Stimulated activated CD4-positive, alpha-beta T cell treated with anti-CD3 and anti-CD28 coated beads, Interleukin-12 subunit alpha, Interleukin-12 subunit beta, amount 100 ng/mL, for 48 hours (primary cell): Measurements from ENCODE around the gene RLN1.
"Not testable (repeated sequence)": the region's sequence is repeated elsewhere in the genome, so short reads cannot be mapped to it uniquely, and the experiment has no call there.

ENCODE experiments used
- DNase-seq, 3 donors: peaks; one replicate each; pipeline ENCODE4 v3.0.0-alpha.2; 2020; ENCODE audit warnings: low read depth in 2 of 3, low spot score in 1 of 3

The RLN1 gene, protein sequence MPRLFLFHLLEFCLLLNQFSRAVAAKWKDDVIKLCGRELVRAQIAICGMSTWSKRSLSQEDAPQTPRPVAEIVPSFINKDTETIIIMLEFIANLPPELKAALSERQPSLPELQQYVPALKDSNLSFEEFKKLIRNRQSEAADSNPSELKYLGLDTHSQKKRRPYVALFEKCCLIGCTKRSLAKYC

DNA sequence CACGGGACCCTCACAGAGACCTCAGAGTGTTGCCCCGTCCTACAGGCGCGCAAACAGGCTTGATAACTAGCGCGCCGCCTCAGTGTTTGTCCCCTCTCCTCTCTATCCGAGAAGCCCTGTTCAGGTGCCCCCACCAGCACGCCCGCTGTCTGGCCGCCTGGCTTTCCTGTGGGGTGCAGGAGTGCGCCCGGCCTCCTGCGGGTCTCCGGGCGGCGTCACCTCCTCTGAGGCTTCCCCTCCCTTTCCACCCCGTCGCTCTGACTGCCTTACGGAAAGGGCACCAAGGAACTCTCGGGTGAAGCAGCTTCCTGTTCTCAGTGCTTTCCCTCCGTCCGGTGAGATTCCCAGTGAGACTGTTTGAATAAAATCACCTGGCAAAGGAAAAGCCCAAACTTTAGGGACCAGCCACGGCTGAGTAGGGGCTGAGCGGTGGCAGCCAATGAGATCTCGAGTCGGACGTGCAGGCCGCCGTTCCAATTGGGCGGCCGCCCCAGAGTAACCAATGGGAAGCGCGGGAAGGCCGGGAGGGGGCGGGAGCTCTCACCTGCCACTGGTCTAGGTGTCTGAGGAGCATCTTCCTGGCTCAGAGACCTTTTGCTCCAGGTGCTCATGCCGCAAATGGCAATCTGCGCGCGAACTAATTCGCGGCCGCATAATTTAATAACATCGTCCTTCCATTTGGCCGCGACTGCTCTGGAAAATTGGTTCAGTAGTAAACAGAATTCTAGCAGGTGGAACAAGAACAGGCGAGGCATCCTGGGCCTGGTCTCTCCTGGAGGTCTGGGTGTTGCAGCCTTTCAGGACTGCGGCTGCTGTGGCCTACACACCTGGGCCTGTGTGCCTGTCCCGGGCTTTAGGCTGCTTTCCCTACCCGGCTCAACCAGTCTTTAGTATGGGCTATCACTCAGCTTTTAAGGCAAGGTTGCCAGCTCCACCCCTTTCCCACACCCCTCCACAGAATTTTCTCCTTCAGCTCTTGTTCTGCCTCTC, at the start of gene RLN1:
TSS of gene RLN1 (minus strand) at position 885 of the 990 bp plus-strand sequence. CDS start at position 755, 130 bp downstream.
- not testable (repeated sequence) for DNase-seq

DNA sequence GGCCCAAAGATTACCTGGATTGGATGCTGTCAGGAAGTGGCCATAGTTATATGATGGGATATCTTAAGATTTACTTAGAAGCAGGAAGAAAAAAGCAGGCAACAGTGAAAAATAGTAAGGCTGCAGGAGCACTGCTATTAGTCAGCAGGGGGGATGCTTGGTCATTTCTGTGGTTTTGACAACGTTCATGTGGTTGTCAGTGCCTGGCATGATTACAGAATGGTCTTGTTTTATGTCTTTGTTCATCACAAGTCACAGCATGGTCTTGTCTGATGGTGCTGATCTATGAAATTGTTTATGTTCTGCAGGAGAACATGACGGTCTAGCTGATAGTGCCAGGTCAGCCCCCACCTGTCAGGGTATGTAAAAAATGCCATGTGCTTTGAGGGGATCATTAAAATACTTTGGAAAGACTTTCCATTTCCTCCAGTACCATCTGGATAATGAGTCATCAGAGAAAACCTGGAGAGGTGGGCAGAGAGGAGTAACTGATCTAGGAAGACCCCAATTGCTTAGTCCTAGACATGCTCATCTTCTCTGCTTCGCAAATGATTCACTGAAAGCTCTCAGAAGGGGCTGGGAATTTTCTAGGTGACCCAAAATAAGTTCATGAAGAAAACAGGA, 49.5 kb upstream of the RLN1 start:
- DNase-seq = peak in 1 of 3 donors; percentile 12

DNA sequence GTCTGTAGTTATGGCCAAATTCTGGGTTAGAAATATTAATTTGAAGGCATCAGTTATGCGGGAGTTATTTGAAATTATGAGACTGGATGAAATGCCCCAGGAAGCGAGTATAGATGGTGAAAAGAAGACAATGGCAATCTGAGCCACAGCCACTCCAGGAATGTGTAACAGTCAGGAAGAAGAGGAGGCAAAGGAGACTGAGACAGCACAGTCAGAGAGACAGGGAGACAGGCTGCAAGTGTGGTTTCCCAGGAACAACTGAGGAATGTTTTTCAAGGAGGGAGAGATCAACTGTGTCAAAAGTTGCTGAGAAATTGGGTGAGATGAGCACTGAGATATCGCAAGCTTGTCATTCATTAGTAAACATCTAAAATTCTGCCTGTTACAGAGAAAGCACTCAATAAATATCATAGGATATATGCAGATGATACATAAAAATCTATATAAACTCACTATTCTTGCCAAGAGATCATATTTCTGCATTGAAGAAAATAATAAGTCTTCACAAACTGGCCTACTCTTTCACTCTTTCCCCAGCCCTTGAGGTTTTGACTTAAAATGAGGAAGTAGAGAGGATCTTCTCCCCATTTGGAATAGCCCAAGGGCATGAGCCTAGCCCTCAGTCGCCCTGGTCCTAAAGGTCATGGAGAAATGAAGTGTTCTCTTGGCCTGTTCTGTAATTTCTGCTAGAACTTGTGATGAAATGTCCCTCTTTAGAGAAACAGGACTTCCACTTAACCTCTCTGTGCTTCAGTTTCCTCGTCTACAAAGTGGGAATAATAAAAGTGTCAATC, 48.5 kb upstream of the RLN1 start:
- DNase-seq = no peak

DNA sequence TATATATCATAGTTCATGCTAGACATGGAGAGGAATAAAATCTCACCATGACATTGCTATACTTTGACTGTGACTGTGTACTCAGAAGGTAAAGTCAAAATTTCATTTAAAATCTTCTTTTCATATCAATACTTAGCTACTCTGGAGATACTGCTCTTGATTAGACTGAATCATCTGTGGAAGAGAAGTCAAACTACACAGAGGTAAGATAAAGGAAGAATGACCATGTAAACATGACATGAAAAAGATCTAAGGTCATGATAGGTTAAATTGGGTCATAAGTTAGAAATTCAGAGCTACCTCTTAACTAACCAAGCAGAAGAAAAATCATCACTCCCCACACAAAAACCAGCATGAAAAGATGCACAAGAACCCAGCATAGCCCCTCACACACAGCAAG, 44.8 kb upstream of the RLN1 start:
- DNase-seq = no peak

DNA sequence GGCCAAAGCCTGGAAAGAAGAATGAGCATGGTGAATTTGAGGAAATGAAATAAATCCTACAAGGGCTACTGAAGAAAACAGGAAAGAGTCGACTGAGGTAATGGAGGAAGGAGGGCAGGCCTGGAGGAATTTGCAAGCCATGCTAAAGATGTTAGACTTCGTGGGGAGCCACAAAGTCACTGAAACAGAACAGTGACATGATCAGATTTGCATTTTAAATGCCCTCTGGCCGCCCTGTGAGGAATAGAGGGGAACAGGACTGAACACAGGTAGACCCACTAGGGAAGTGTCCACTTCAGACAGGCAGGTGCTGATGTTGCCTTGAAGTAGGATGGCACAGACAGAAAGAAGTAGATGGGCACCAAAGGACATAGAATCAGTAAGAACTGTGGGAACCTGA, 42.8 kb upstream of the RLN1 start:
- no peak for DNase-seq

DNA sequence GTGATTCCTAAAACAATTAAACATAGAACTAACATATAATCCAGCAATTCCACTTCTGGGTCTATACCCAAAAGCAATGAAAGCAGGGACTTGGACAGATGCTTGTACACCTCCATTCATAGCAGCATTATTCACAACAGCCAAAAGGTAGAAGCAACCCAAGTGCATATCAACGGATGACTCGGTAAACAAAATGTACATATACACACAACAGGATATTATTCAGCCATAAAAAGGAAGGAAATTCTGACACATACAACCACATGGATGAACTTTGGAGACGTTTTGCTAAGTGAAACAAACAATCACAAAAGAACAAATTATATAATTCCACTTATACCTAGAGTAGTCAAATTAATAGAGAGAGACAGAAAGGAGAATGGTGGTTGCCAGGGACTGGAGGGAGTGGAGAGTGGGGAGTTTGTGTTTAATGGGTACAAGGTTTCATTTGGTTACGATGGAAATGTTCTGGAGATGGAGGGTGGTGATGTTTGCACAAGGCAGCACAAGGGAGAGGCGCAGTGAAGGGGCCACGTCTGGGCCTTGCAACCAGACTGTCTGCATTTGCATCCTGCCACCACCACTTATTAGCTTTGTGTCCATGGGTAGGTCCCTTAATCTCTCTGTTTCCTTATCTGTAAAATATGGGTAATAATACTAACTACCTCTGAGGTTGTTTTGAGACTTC, 36.3 kb upstream of the RLN1 start:
- DNase-seq = no peak

DNA sequence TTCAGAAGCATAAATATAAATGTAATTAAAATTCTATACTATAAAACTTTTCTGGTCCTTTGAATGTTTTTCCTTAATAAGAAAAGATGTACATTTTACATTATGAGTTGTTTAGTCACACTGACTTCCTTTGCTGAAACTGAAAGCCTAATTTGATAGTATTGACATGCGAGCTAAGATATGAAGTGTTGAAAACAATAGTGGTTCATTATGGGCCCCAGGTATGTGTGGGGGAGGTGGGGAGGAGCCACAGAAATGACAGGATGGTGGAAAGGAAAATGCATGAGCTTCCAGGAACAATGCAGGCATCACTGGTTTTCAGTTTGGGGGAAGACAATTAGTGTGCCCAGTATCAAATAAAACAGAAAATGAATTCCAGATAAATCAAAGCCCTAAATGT, 35.4 kb upstream of the RLN1 start:
- DNase-seq = peak; percentile 14 to 42 (median 37)

DNA sequence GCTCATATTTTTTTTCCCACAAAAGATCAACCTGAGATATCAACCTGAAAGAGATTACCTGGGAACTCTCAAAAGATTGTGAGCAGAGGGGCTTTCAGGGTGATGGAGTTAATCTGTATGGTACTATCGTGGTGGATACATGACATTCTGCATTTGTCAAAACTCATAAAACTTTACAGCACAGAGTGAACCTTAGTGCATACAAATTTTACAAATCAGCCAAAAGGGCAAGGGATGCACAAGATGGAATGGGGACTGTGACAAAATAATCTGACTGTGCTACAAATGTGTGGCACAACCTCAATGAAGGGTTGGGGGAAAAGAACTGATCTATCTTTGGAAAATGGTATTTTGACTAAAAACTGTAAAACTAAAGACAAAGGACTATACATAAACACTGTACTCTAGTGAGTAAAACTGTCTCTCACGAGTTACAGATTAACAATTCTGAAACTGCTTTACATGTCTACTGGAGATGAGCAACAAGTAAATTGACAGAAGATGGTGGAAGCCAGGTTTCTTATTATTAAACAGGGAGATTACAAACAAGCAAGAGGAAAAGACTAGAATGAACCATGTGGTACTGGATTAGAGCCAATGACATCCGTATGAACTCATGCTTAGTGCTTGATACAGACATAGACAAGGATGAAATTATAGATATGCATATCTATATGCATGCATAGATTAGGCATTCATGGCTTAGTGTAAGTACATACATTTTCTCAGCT, 24.8 kb upstream of the RLN1 start:
- no peak for DNase-seq

DNA sequence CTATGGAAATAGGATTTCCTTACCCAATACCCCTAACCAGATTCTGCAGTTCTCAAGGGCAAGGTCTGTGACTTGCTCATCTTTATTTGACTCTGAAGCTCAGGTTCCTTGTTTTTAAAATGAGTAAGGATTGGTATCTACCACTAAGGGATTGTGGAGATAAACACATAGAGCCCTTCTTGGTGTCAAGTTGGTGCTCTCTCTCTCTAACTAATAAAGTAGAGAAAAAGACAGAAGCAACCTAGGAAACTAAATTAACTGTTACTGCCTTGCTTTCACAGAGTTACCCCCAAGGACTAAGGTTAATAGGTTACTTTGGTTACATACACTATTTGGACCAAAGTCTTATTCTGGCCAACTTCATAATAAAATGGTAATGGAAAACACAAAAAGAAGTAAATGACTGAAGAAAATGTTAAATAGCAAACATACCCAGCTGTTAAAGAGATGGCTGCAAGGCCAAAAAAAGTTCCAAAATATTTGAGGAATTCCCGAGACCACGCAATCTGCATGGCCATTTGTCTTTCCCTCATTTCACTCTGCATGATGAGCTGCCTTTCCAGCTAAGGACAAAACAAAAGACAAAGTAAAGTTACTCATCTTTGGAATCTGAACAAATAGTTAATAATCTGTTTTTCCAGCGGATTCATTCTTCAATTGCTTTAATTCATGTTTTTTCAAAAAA, 21.8 kb upstream of the RLN1 start:
- DNase-seq = no peak

DNA sequence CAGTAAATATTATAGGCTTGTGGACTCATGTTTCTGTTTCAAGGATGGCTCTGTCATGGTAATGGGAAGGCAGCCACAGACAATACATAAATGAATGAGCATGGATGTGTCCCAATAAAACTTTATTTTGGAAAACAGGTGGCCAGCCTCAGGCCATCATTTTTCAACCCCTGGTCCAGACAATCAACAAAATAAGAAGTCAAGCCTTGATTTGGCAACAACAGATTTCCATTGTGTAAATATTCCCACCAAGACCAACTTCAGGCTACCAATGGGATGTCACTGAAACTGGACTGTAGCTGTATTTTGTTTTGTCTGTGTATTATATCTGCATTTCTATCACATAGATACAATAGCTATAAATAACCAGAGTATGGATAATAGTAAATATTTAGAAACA, 20.7 kb upstream of the RLN1 start:
- no peak for DNase-seq

DNA sequence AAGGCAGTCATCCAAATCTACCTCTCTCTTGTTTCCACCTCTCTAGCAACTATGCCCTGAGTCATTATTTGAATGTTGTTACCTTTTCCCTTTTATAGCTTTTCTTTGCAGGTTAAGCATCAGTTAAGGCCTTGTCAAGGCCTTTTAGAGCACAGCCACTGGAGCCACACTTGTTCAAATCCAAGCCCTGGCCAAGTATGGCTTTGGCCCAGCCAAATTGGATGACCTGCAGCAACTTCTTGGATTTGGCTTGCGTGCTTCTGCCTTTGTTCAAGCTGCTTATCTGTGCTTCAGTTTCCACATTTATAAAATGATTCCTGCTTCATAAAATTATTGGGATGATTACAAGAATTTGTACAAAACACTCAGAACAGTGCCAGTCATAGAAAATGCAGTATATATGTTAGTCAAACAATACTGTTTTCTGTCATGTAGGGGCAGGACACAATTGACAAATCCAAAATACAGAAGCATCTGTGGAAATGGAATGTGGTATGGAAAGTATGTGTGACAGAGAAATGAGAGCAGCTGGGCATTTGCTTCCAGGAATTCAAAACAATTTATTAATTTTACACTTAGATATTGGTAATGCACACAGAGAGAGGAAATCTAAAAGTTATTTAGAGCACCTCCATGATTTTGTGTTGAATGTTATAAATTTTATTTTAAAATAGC, 17.9 kb upstream of the RLN1 start:
- DNase-seq = no peak

DNA sequence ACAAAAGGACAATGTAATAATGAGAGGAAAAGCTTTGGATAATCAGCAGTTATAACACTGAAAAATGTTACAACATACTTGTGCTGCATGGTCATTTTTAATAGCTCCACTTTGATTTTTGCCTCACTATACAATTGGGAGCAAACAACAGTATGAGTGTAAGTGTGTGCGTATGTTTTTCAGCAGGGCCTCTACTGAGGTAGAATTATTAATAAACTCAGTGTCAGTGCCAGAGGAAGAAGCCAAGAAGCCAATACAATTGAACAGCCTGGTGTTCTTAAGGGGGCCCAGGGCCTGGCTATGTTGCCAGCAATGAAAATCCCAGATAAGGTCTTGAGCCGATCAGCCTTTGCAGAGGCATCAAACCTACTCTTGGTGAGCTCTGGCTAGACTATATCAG, 16.1 kb upstream of the RLN1 start:
- DNase-seq = no peak

DNA sequence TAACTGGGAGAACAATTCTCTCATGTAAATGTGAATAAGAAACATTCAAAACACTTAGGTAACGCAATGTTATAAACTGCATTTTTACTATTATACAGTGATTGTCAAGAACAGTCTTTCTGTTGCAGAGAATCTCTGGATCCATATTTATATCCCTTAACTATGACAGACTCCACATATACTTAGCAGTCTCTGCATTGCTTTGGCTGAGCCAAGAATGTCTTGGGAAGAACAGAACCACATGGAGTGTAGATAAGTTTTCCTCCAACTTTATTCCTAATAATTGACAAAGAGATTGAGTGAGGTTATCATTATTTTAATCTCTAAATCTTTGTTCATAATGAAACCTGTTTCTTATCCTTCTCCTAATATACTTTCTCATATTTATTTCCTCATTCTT, 15.6 kb upstream of the RLN1 start:
- DNase-seq = no peak

DNA sequence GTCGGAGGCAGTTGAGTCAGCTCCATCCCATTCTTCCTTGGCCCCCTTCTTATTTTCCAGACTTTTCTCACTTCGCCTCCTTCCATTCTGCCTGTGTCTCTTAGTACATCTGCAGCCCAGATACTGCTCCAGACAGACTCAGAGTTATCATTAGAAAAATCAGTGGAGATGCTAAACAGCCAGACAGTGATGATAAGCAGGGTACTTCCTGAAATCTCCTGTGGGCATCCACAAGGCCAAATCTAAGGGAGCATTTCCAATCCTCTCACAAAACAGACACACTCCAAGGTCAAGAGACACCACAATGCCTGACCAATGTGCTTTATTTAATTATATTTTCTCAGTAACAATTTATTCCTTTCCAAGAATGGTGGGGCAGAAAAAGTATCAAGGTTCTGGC, 14.5 kb upstream of the RLN1 start:
- no peak for DNase-seq

DNA sequence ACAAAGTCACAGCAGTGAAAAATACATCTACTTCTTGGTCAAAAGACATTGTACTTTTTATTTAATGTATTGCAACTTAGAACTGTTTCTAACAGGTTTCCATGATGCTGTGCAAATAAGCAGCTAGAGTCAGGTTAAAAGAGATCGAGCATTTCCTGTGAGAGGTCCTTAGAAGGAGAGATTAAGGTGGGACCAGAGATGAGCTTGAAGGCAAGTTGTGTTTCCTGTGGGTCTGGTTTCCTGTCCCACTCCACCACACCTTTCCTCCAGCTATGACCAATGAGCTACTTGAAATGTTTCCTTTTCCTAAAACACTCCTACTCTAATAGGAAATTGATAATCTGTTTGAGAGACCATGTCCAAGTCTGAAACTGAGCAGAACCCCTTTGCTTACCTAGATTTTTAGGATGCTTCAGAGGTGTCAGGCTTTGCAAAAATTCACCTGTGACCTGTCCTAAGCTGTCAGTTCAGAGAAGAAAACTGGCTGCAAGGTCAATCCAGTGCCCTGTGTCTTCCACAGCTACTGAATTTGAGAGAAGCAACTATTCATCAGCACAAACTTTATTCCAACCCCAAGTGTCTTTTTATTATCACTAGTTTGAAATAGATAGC, 13.1 kb upstream of the RLN1 start:
- no peak for DNase-seq

DNA sequence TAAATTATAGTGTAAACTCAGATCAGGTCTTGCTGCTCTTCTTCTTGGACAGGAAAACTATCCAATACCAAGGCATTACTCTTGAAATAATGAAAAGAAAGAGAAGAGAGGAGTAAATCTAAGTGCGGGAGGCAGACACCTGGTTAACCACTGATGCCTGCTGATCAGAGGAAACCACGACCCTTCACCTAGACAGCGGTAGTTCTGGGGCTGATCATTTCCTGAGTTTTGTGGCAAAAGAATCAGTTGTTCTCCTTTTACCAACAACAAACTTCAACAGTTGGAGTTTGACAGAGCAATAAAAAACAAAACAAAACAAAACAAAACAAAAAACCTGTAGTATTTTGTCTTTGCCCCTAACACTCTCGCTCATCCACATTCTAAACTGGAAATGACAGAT, 3.0 kb downstream of the RLN1 start:
- no peak for DNase-seq

DNA sequence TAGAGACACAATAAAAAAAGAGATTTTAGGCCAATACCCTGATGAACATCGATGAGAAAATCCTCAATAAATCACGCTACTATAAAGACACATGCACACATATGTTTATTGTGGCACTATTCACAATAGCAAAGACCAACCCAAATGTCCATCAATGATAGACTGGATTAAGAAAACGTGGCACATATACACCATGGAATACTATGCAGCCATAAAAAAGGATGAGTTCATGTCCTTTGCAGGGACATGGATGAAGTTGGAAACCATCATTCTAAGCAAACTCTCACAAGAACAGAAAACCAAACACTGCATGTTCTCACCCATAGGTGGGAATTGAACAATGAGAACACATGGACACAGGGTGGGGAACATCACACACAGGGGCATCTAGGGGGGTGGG, 8.4 kb downstream of the RLN1 start:
- DNase-seq = not testable (repeated sequence)

DNA sequence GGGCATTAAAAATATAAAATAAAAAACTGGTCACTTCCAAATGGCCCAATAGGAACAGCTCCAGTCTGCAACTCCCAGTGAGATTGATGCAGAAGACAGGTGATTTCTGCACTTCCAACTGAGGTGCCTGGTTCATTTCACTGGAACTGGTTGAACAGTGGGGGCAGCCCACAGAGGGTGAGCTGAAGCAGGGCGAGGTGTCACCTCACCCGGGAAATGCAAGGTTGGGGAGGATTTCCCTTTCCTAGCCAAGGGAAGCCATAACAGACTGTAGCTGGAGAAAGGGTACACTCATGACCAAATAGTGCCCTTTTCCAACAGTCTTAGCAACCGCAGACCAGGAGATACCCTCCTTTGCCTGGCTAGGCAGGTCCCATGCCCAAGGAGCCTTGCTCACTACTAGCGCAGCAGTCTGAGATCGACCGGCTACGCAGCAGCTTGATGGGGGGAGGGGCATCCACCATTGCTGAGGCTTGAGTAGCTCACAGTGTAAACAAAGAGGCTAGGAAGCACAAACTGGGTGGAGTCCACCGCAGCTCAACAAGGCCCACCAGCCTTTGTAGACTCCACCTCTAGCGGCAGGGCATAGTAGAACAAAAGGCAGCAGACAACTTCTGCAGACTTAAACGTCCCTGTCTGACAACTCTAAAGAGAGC, 12.7 kb downstream of the RLN1 start:
- DNase-seq = no peak
